GM12878 (cell line): ENCODE data around the gene EEPD1. TPM values are rescaled to one million over a fixed set of nuclear protein-coding genes. Genes with fewer than 3 reads are reported as not detected.

ENCODE experiments used
- ATAC-seq: fragments of 200-7000 bp; cut with Tn5 transposase; 3 replicates; pipeline ENCODE4 v1.9.1; 2020; ENCODE audit warnings: mild to moderate bottlenecking, moderate library complexity
- BruUV-seq: library from RNA; stranded (reverse); fragments of 400-500 nt; replicated peaks from 2 replicates; lab custom pipeline; 2021; lab: Mats Ljungman, UMichigan
- CTCF ChIA-PET: fragments of 300-600 bp; sonication (Branson Sonifier 250); formaldehyde crosslinking; extraction: SDS; loops from one replicate; lab custom pipeline; 2021; ENCODE audit warnings: inconsistent platforms; lab: Yijun Ruan, JAX
- POLR2A ChIA-PET: fragments of 350-600 bp; formaldehyde crosslinking; extraction: SDS; loops from one replicate; lab custom pipeline; 2021; ENCODE audit warnings: inconsistent platforms; lab: Charles Lee
- RAD21 ChIA-PET: fragments of 300-600 bp; sonication (Branson Sonifier 250); formaldehyde crosslinking; loops from one replicate; lab custom pipeline; 2023; ENCODE audit warnings: antibody characterized with exemption; ENCODE audit not compliant: unreplicated experiment; lab: Charles Lee
- SMC1A ChIA-PET: fragments of 300-600 bp; sonication (Branson Sonifier 250); formaldehyde crosslinking; loops from one replicate; lab custom pipeline; 2023; ENCODE audit not compliant: unreplicated experiment, uncharacterized antibody; lab: Charles Lee
- DNase-seq: peaks from one replicate; pipeline ENCODE4 v3.0.0-alpha.2; 2011; ENCODE audit warnings: low read depth, low spot score
- FAIRE-seq: peaks from 3 replicates; lab custom pipeline; 2011; peaks lifted over from hg19 to GRCh38; lab: Jason Lieb, UNC
- H2AFZ ChIP-seq: 2 replicates; pipeline ENCODE4 v1.6.0; 2011; ENCODE audit warnings: low read depth, low read length, control low read depth; ENCODE audit not compliant: control insufficient read depth
- H3K27ac ChIP-seq: 2 replicates; pipeline ENCODE4 v1.5.1; 2011; ENCODE audit warnings: control low read depth; ENCODE audit not compliant: control insufficient read depth, insufficient read depth
- H3K27me3 ChIP-seq, 2 experiments: replicated peaks in 1 of 2; 2 replicates each; pipeline versions ENCODE4 v1.6.0 to v1.6.1; 2011; ENCODE audit warnings: low read length in 1 of 2; ENCODE audit not compliant: control insufficient read depth in 2 of 2, insufficient read depth in 2 of 2
- H3K36me3 ChIP-seq, 2 experiments: 2 replicates each; pipeline ENCODE4 v1.5.1; 2011; ENCODE audit warnings: low read length in 1 of 2; ENCODE audit not compliant: control insufficient read depth in 2 of 2, insufficient read depth in 2 of 2
- H3K4me1 ChIP-seq: 2 replicates; pipeline ENCODE4 v1.6.1; 2011; ENCODE audit warnings: mild to moderate bottlenecking, low read length, moderate library complexity, mixed read lengths; ENCODE audit not compliant: control insufficient read depth, insufficient read depth
- H3K4me2 ChIP-seq: 2 replicates; pipeline ENCODE4 v1.6.0; 2011; ENCODE audit warnings: control low read depth; ENCODE audit not compliant: control insufficient read depth, insufficient read depth
- H3K4me3 ChIP-seq: fragments of 200-600 bp; sonication (generic); 2 replicates; pipeline ENCODE4 v1.5.1; 2016
- H3K79me2 ChIP-seq: 2 replicates; pipeline ENCODE4 v1.6.0; 2011; ENCODE audit warnings: low read length; ENCODE audit not compliant: control insufficient read depth, insufficient read depth
- H3K9ac ChIP-seq: 2 replicates; pipeline ENCODE4 v1.8.0; 2011; ENCODE audit warnings: low read length, control low read depth, mixed read lengths; ENCODE audit not compliant: control insufficient read depth, insufficient read depth
- H3K9me3 ChIP-seq: replicated peaks from 3 replicates; pipeline ENCODE4 v1.5.1; 2011; ENCODE audit warnings: mild to moderate bottlenecking, low read length; ENCODE audit not compliant: control insufficient read depth, insufficient read depth
- H4K20me1 ChIP-seq: 2 replicates; pipeline ENCODE4 v1.6.0; 2011; ENCODE audit not compliant: control insufficient read depth, insufficient read depth
- BCL3 ChIP-seq: IDR thresholded peaks from 2 replicates; pipeline ENCODE4 v1.6.1; 2011; ENCODE audit warnings: borderline replicate concordance, low read depth, mild to moderate bottlenecking, moderate library complexity, low read length; ENCODE audit not compliant: insufficient read depth, poor library complexity, severe bottlenecking
- BCLAF1 ChIP-seq: fragments of 450-650 bp; IDR thresholded peaks from 2 replicates; pipeline ENCODE4 v1.6.1; 2017; ENCODE audit warnings: antibody characterized with exemption, mild to moderate bottlenecking, moderate library complexity
- EED ChIP-seq: sonication (generic); IDR thresholded peaks from 2 replicates; pipeline ENCODE4 v1.6.1; 2016; ENCODE audit warnings: antibody characterized with exemption, low read depth
- LARP7 ChIP-seq: fragments of 450-650 bp; IDR thresholded peaks from 2 replicates; pipeline ENCODE4 v1.6.1; 2017; ENCODE audit warnings: mild to moderate bottlenecking
- PAX5 ChIP-seq: IDR thresholded peaks from 2 replicates; pipeline ENCODE4 v1.6.1; 2011; ENCODE audit warnings: low read depth, low read length, borderline replicate concordance
- PBX3 ChIP-seq: IDR thresholded peaks from 2 replicates; pipeline ENCODE4 v1.6.1; 2011; ENCODE audit warnings: mild to moderate bottlenecking, low read depth, low read length, moderate library complexity; ENCODE audit not compliant: insufficient replicate concordance
- REST ChIP-seq: IDR thresholded peaks from 2 replicates; pipeline ENCODE4 v1.6.1; 2012; ENCODE audit warnings: mild to moderate bottlenecking, low read depth, low read length
- TBL1XR1 ChIP-seq: IDR thresholded peaks from 2 replicates; pipeline ENCODE4 v1.6.1; 2012; ENCODE audit warnings: low read depth, low read length, improper control_type of control experiment
- YBX1 ChIP-seq: fragments of 450-650 bp; IDR thresholded peaks from 2 replicates; pipeline ENCODE4 v1.6.1; 2016; ENCODE audit warnings: antibody characterized with exemption
- ZBTB11 ChIP-seq: fragments of 450-650 bp; formaldehyde crosslinking; IDR thresholded peaks from 2 replicates; pipeline ENCODE4 v1.5.0; 2022; ENCODE audit warnings: mild to moderate bottlenecking, missing genetic modification characterization
- in situ Hi-C: fragments of 300-500 bp; cut with MboI; formaldehyde crosslinking; loops from 9 replicates; pipeline ENCODE4 v1.14.3; 2018; ENCODE audit warnings: mixed read lengths
- intact Hi-C: fragments of 100-400 bp; cut with micrococcal nuclease; formaldehyde crosslinking; loops from one replicate; pipeline ENCODE4 v1.14.2; 2022; ENCODE audit not compliant: unreplicated experiment
- polyA plus RNA-seq, 11 experiments: library from polyadenylated mRNA; depleted of rRNA in 4 of 11; unstranded in 6 of 11; stranded (reverse) in 5 of 11; fragments of >200 nt; fragmentation: Nextera tagmentation in 4 of 11; fragmentation: Illumina TruSeq in 1 of 11; extraction: Ambion mirVana in 4 of 11; extraction: Trizol in 1 of 11; gene quantifications; 1 replicate in 1 of 11; 2 replicates in 10 of 11; pipeline versions ENCODE4 v1.2.1 to v1.2.3, GENCODE V29; 2011 to 2016; ENCODE audit warnings: inconsistent platforms in 2 of 11, missing spikeins in 2 of 11, low read depth in 1 of 11
- total RNA-seq, 4 experiments: library from RNA; depleted of rRNA in 3 of 4; stranded (reverse); fragments of >200 nt in 3 of 4; fragmentation: Illumina TruSeq in 1 of 4; extraction: Trizol in 1 of 4; gene quantifications; 2 replicates each; pipeline versions ENCODE4 v1.2.1 to v1.2.3, GENCODE V29; 2013 to 2021

Gene EEPD1
- total and polyA plus RNA-seq, 10 of the 15 experiments (the other 5 are each of a cell fraction or from before 2014, with no cell fraction given), result 0.24 to 2.8 (median 0.86) TPM; not detected in 1

- no peak for TF ChIP-seq BCL3
- no peak for TF ChIP-seq PBX3
Measured at GRCh38 chr7:36141850-36142249, 11.2 kb upstream of the EEPD1 start (continued).

GRCh38 chr7:36144189-36144588 lies 8.9 kb upstream of the EEPD1 start:
- FAIRE-seq, result no peak
- RAD21 ChIA-PET, result no interaction called here
- CTCF ChIA-PET, result interaction anchor here (0.9 to 1.2 kb wide), 3 partner anchors 15 to 148 kb away, joined by 3 to 4 read pairs (median 3); no protein-coding TSS in a partner anchor
- Histone ChIP-seq H4K20me1 (no peaks in the 10 kb centered on the region), H3K9ac (no peak overlapping the region), H3K4me1 (no peaks in the 10 kb centered on the region), H3K9me3 (no peaks in the 10 kb centered on the region; the same call in 2 of the 3 replicates), H3K4me3 (no peak overlapping the region), H2AFZ (no peak overlapping the region), H3K4me2 (no peak overlapping the region), H3K79me2 (no peaks in the 10 kb centered on the region), H3K27ac (no peak overlapping the region), H3K36me3 (no peaks in the 10 kb centered on the region), H3K27me3 (no peaks in the 10 kb centered on the region; a peak in 1 of 4 replicates)
- no peak for ATAC-seq
- in situ Hi-C loops, result no loop called here
- DNase-seq, result no peak
- intact Hi-C loops, result no loop called here
- POLR2A ChIA-PET, result no interaction called here
- no TSS peak for BruUV-seq
- SMC1A ChIA-PET, result no interaction called here
- TF ChIP-seq BCLAF1 (no peak), REST (no peak), LARP7 (no peak), TBL1XR1 (no peak), ZBTB11 (CRISPR knock-in tag) (no peak), PAX5 (no peak), EED (no peak), YBX1 (no peak)
